Adrenal gland (tissue), 12 donors: ENCODE results near the gene INPP1. TPM values are rescaled to one million over a fixed set of nuclear protein-coding genes. Genes with fewer than 3 reads are reported as not detected.

Experiments
- DNase-seq, 7 donors: peaks; one replicate each; pipeline ENCODE4 v3.0.0-alpha.2; 2019 to 2020
- H3K27ac ChIP-seq, 5 donors: fragments of 200-600 bp; sonication (generic) in 4 of 5; 1 replicate in 3 of 5; 2 replicates in 2 of 5; pipeline versions ENCODE4 v1.5.1 to v1.8.0; 2016 to 2020; ENCODE audit warnings: mild to moderate bottlenecking in 1 of 5
- H3K27me3 ChIP-seq: fragments of 200-600 bp; 2 replicates; pipeline ENCODE4 v1.8.0; 2021
- H3K36me3 ChIP-seq, 2 donors: fragments of 200-600 bp; replicated peaks in 1 of 2; 1 replicate in 1 of 2; 2 replicates in 1 of 2; pipeline versions ENCODE4 v1.5.1 to v1.8.0; 2018 to 2022
- H3K4me1 ChIP-seq, 2 donors: fragments of 200-600 bp; replicated peaks in 1 of 2; 1 replicate in 1 of 2; 2 replicates in 1 of 2; pipeline versions ENCODE4 v1.5.1 to v1.8.0; 2018 to 2021
- H3K4me3 ChIP-seq, 4 donors: fragments of 200-600 bp; sonication (generic) in 3 of 4; one replicate each; pipeline ENCODE4 v1.5.1; 2016 to 2018
- H3K9me3 ChIP-seq, 3 donors: fragments of 200-600 bp; sonication (generic) in 1 of 3; replicated peaks in 1 of 3; 1 replicate in 2 of 3; 2 replicates in 1 of 3; pipeline versions ENCODE4 v1.5.1 to v1.8.0; 2016 to 2021
- POLR2A ChIP-seq, 2 donors: fragments of 450-650 bp; IDR thresholded peaks; one replicate each; pipeline ENCODE4 v1.6.1; 2017; ENCODE audit warnings: antibody characterized with exemption in 2 of 2, mild to moderate bottlenecking in 2 of 2, moderate library complexity in 1 of 2
- WGBS, 4 donors: extraction: QIAGEN DNeasy Blood & Tissue Kit in 2 of 4; methylation state at CpG; one replicate each; pipeline versions ENCODE4 v1.1.5 to v1.1.7; 2013 to 2017; 5-methylcytosine and 5-hydroxymethylcytosine counted together
- intact Hi-C, 2 donors: fragments of 100-400 bp; cut with DNase I; formaldehyde crosslinking; loops; one replicate each; pipeline versions ENCODE4 v1.14.1 to v1.15.0; 2022 to 2023
- polyA plus RNA-seq, 3 donors: library from polyadenylated mRNA; stranded (reverse); fragments of 200-250 nt in 2 of 3; fragments of 350-450 nt in 1 of 3; fragmentation: Illumina TruSeq in 1 of 3; extraction: RNeasy Lipid Tissue Mini Kit (QIAGEN cat#74804) in 1 of 3; gene quantifications; one replicate each; pipeline ENCODE4 v1.2.3, GENCODE V29; 2013 to 2014
- total RNA-seq, 9 donors: library from RNA; depleted of rRNA in 4 of 9; stranded (reverse); fragments of >200 nt in 4 of 9; fragments of 120-200 nt in 1 of 9; fragmentation: NEBNext Ultra II Directional in 1 of 9; extraction: Animal tissue kit (Norgen Biotek cat#: 25700) in 1 of 9; gene quantifications; one replicate each; pipeline versions ENCODE4 v1.1.0 to v1.2.4, GENCODE V29; 2013 to 2023
- TF ChIP-seq, protein P1 (sequence below), 6 experiments: fragments of 450-650 bp in 4 of 6; fragments of 200-600 bp in 2 of 6; sonication (generic) in 1 of 6; IDR thresholded peaks; 1 replicate in 5 of 6; 2 replicates in 1 of 6; pipeline versions ENCODE4 v1.5.1 to v1.8.0; 2016 to 2021; ENCODE audit warnings: antibody characterized with exemption in 6 of 6, mild to moderate bottlenecking in 2 of 6, moderate library complexity in 1 of 6
- donor health status: healthy with polysubstance abuse.
- donor health status: Bipolar disorder and iron deficiency.
- donor health status: DM: yes; HTN: yes; CAD: no.
- donor health status: DM: no; HTN: no; CAD: no.
- donor health status: DM: no; HTN: no; CAD: no.
- donor health status: DM: yes; HTN: yes; CAD: no.

The INPP1 gene
- total and polyA plus RNA-seq, 12 donors: 18.8 to 74.1 (median 44.4) TPM

DNA sequence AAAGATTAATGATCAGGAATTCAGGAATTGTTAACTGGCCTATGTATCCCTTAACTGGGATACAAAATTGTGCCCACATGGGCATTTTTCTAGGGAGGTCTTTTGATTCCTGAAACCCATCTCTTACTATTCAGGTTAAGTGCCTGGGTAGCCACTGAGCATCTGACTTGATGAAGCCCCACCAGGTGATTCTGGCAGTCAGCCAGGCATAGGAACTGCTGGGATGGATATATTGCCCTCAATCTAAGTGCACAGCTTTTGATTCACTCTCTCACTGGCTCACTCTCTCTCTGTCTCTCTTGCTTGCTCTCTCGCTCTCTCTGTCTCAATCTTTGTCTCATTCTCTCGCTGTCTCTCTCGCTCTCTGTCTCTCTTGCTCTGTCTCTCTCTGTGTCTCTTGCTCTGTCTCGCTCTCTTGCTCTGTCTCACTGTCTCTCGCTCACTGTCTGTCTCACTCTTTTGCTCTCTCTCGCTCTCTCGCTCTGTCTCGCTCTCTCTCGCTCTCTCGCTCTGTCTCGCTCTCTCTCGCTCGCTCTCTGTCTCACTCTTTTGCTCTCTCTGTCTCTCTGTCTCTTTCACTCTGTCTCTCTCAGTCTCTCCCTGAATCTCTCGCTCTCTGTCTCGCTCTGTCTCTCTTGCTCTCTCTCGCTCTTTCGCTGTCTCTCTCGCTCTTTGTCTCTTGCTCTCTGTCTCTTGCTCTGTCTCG is 22.3 kb downstream of the INPP1 start:
- intact Hi-C loops: no loop called here
- H3K4me1 ChIP-seq: peaks cover 0 to 6% of the 10 kb centered on the region in 2 donors
- WGBS, 4 donors: 88 to 97% (median 93%) methylated on average over 17 to 19 of the region's 19 CpGs
- no peak for DNase-seq
- no peak for TF ChIP-seq POLR2A (IDR thresholded peaks at IDR 0.05)
- TF ChIP-seq, protein P1, sequence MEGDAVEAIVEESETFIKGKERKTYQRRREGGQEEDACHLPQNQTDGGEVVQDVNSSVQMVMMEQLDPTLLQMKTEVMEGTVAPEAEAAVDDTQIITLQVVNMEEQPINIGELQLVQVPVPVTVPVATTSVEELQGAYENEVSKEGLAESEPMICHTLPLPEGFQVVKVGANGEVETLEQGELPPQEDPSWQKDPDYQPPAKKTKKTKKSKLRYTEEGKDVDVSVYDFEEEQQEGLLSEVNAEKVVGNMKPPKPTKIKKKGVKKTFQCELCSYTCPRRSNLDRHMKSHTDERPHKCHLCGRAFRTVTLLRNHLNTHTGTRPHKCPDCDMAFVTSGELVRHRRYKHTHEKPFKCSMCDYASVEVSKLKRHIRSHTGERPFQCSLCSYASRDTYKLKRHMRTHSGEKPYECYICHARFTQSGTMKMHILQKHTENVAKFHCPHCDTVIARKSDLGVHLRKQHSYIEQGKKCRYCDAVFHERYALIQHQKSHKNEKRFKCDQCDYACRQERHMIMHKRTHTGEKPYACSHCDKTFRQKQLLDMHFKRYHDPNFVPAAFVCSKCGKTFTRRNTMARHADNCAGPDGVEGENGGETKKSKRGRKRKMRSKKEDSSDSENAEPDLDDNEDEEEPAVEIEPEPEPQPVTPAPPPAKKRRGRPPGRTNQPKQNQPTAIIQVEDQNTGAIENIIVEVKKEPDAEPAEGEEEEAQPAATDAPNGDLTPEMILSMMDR (IDR thresholded peaks at IDR 0.05): no peak
- no peaks in the 10 kb centered on the region for H3K9me3 ChIP-seq
- no peaks in the 10 kb centered on the region for H3K27me3 ChIP-seq
- no peak overlapping the region for H3K27ac ChIP-seq
- H3K36me3 ChIP-seq: peaks cover 0 to 52% of the 10 kb centered on the region in 2 donors
- no peak overlapping the region for H3K4me3 ChIP-seq

DNA sequence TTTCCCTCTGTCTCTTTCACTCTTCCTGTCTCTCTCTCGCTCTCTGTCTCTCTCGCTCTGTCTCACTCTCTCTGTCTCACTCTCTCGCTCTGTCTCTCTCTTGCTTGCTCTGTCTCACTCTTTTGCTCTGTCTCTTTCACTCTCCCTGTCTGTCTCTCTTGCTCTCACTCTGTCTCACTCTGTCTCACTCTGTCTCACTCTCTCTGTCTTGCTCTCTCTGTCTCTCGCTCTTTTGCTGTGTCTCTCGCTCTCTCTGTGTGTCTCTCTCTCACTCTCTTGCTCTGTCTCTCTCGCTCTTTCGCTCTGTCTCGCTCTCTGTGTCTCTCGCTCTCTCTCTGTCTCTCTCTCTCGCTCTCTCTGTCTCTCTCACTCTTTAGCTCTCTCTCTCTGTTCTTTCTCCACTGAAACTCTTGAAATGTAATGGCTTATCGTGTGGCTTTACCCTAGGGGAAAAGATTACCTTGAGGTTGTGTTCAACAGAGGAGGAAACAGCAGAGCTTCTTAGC is 22.9 kb downstream of the INPP1 start:
- Histone ChIP-seq H3K4me1 (no peaks in the 10 kb centered on the region), H3K9me3 (no peaks in the 10 kb centered on the region), H3K4me3 (no peak overlapping the region), H3K36me3 (peaks cover 0 to 59% of the 10 kb centered on the region in 2 donors), H3K27me3 (no peaks in the 10 kb centered on the region), H3K27ac (no peak overlapping the region)
- WGBS, 4 donors: 88 to 94% (median 91%) methylated on average over 11 of the region's 11 CpGs
- TF ChIP-seq POLR2A (IDR thresholded peaks at IDR 0.05): no peak
- TF ChIP-seq, protein P1 (IDR thresholded peaks at IDR 0.05): no peak
- intact Hi-C loops: no loop called here
- DNase-seq: no peak

DNA sequence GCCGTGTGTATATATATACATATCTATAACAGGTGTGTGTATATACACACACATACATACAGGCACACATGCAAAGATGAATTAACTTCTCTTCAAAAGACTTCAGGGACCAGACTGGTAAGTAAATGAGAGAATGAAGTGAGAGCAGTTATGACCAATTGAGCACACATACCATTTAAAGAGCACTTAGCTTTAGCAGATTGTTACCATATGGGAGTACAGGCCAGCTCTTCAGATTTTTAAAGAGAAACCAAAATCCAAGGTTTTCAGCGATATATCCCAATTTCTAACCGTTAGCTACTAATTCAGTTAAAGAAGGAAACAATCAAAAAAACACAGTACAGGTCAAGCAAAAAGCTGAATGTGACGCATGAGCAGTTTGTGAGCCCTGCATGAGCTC is 23.7 kb downstream of the INPP1 start:
- WGBS, 4 donors: 94 to 97% (median 97%) methylated on average over 4 of the region's 4 CpGs

DNA sequence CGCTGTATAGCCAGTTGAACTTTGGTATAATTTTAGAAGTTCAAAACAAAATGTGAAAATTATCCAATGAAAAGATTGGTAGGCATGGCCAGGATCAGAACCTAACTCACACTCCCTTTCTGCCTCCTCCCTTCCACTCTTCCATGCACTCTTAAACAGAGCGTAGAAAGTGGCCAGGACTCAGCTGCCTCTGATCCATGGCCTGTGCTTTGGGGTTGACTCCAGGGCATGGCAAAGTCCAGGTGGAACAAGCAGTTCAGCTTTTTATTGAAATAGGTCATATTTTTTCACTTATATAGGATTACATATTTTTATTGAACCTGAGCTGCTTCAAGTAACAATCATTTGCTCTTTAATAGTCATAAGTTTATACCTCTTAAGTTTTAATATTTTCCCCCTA is 26.2 kb downstream of the INPP1 start:
- intact Hi-C loops: loop anchor here (10.0 kb wide), 2 partner anchors 45 to 275 kb away; no protein-coding TSS in a partner anchor
- Histone ChIP-seq H3K27me3 (no peaks in the 10 kb centered on the region), H3K27ac (no peak overlapping the region), H3K4me3 (no peak overlapping the region), H3K36me3 (peaks cover 0 to 50% of the 10 kb centered on the region in 2 donors), H3K9me3 (no peaks in the 10 kb centered on the region), H3K4me1 (no peaks in the 10 kb centered on the region)
- TF ChIP-seq, protein P1 (IDR thresholded peaks at IDR 0.05): no peak
- no peak for TF ChIP-seq POLR2A (IDR thresholded peaks at IDR 0.05)
- no peak for DNase-seq
- WGBS, 4 donors: 95 to 100% (median 98%) methylated on average over 2 of the region's 2 CpGs

More for the DNA sequence above, 23.7 kb downstream of the INPP1 start:
- Histone ChIP-seq H3K27ac (no peak overlapping the region), H3K9me3 (no peaks in the 10 kb centered on the region), H3K4me1 (no peaks in the 10 kb centered on the region), H3K27me3 (no peaks in the 10 kb centered on the region), H3K36me3 (peaks cover 0 to 59% of the 10 kb centered on the region in 2 donors), H3K4me3 (no peak overlapping the region)
- no peak for DNase-seq
- intact Hi-C loops: no loop called here
- no peak for TF ChIP-seq POLR2A (IDR thresholded peaks at IDR 0.05)
- TF ChIP-seq, protein P1 (IDR thresholded peaks at IDR 0.05): no peak
